Hematopoietic multipotent progenitor cell (in vitro differentiated cells): ENCODE data around the gene COL21A1. TPM values are rescaled to one million over a fixed set of nuclear protein-coding genes. Genes with fewer than 3 reads are reported as not detected.

ENCODE experiments used
- DNase-seq, 3 donors: peaks; one replicate each; pipeline ENCODE4 v3.0.0-alpha.2; 2011 to 2015; ENCODE audit warnings: low read depth in 2 of 3, low spot score in 2 of 3
- total RNA-seq: library from RNA; depleted of rRNA; stranded (reverse); fragments of >200 nt; gene quantifications from one replicate; pipeline ENCODE4 v1.2.3, GENCODE V29; 2012

COL21A1 gene
- total RNA-seq, 1 donor: not detected

DNA sequence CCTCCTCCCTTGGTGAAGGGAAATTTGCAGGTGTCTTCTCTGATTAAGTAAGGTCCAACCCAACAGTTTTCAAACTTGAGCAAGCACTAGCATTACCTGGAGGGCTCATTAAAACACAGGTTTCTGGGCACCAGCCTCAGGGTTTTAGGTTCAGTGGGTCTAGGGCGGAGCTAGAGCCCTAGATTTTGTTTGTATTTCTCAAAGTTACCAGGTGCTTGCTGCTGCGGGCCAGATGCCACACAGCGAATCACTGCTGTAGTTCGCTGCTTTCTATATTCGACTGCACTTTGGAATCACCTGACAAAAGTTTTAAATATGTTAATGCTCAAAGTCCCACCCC is 869 bp downstream of the COL21A1 start:
- no peak for DNase-seq

DNA sequence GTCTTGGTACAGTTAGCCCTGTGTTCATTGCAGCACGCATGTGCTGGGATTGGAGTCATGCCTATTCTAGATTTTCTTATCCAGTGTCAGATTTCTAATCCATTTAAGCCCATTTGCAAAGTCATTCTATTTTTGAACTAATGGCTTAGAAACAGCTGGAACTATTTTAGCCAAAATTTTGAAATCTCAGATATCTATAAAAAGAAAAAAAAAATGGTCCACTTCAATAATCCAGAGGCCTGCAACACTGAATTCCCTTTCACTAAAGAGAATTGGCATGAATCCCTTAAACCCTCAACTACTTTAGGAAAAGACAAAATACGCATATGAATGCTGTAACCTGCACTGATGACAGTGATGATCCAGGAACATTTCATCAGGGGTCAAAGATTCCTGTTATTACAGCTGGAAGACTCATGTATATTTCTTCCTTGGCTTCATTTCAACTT is 1.5 kb downstream of the COL21A1 start:
- DNase-seq: no peak

DNA sequence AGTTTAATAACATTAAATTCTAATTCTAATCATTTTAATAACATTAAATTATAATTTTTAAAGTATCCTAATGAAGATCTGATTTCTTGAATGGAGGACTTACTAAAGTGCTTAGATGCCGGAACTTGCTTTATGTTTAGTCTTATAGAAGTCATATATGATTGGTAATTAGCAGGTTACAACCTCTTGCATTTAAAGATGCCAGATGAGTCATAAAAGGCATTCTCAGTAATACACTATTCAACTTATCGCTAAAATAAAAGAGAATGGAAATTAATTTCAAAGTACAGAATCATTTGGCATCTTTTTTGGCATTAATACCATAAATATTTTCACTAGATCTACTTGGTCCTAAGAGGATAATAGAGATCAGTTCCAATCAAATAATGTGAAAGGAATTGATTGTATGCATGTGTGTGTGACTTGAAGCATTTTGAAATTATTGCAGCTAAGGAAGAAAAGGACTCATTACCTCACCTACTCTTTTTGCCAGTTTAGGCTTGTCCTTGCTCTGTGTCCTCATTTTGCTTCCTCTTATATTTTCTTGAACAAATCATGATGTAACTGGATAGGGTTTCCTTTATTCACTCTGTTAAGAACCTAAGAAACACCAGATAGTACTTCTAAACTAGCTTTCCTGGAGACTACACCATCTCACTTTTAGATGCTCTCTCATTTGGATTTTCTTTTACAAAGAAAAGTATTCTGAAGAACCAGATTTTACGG is 2.7 kb downstream of the COL21A1 start:
- DNase-seq: no peak

DNA sequence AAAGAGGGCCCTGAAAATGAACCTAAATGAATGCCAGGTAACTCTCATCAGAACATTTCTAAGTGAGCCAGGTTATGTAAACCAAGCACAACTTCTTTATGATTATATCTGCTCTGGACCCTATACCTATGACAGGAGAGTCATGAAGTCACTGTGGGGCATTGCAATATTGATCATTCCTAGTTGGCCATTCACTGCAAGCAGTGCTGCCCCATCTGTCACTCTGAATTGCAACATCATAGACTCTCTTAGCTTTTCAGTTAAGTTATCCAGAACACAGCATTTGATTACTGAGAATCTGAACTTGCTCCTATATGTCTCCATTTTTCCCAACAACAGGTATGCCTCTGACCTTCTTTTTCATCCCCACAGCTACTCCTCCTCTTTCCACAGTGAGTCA is 3.3 kb downstream of the COL21A1 start:
- DNase-seq: no peak

DNA sequence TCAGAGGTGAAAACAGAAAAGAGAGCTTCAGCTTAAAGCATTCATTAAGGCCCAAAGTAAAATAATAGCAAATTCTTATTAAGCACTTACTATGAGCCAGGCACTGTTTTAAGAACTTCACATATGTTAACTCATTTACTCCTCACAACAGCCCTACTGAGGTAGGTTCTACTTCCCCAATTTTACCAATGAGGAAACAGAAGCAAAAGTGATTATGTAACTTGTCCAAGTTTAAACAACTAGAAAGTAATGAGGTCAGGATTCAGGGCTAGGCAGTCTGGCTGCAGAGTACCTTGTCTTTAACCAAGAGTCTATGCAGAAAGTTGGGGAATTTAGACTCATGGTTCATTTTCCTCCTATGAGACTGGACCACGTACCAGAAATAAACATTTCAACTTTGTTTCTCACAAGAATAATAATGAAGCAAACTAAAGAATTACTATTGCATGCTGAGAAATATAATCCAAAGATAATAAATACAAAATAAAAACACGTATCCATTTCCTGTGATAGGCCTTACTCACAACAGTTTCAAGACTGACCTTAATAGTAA is 3.8 kb downstream of the COL21A1 start:
- peak in 1 of 3 donors; percentile 37 for DNase-seq

DNA sequence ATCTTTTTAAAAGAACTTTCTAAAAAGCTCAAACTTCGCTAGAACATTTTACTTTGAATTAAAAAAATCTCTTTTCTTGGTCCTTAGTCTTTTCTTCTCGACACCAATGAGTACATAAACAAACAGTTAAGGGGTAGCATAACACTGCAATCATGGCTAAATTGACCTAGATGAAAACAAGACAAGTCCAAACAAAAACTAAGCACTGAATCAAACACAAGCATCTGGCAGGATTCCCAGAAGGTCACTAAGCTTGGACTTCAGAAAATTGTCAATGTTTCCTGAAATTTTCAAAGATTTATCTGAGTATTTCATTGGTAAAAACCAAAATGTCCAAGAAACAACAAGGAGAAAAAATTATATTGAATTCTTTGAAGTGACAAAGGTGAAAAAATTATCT is 5.0 kb downstream of the COL21A1 start:
- no peak for DNase-seq

DNA sequence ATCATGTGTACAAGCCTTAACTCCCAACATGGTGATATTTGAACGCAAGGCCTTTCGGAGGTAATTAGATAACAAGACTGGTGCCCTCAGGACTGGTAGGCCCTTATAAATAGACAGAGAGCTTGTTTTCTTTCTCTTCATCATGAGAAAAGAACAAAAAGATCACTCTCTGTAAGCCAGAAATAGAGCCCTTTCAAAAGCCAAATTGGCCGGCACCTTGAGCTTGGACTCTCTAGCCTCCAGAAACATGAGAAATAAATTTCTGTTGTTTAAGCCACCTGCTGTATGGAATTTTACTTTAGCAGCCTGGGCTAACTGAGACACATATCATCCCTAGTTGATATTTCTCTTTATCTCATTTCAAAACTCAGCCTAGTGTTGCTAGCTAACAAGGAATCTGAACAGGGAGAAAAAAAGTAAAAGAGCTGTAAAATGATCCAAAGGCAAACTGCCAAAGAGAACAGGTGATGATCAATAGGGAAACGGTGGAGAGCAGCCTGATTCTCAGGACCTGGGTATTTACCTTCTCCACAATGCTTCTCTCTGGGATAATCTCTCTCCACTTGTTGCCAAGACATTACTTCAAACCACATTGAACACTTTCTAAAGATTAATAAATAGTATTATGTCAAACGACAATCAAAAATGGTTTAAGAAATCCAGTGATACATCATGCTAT is 6.1 kb downstream of the COL21A1 start:
- no peak for DNase-seq

DNA sequence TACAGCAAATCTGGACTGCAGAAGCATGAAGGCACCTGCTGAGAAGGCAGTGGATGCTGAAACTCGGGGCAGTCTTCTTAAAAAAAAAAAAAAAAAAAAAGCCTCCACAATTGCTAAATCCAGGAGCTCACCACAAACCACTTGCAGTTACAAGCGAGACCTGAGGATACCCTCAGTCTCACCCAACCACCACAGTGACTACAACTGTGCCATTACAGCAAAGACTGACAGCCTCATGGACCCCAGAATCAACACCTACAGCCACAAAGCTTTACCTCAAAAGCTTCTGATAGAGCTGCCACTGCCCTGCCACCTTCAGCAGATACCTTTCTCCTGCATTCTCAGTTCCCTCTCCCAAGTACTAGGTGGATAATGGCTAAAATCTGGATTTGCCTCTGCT is 9.0 kb downstream of the COL21A1 start:
- no peak for DNase-seq

DNA sequence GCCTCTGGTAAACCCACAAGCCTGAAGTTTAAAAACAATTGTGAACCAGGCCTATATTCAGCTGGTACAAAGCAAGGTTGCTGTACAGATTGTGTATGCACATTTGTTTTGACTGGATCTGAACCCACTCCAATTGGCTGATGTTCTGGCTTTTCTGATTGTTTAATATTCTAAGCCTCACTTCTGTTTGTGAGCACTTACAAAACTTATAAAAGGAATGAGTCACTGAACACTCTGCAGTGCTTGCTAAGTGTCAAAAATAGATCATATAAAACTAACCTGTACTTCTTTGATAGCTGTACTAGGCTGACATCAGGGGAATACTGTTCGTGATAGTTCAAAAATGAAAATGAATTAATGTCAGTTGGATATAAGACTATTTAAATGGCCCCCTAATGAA is 12.1 kb downstream of the COL21A1 start:
- DNase-seq: no peak

DNA sequence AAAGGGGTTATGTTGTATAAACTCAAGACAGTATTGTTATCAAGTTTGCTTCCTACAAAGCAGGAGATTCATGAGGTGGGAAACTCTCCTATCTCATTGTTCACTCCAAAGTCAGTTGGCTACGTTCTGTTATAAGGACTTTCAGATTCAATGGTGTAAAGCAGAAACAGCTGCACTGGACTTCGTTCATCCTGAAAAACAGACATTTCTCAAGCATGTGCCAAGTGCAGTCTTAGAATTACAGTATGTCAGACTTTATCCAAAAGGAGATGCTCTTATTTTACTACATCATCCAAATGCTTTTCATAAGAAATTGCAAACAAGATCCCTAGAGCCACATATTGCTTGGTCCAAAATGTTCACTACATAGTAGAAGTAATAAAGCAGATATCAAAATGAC is 14.9 kb downstream of the COL21A1 start:
- DNase-seq: no peak

DNA sequence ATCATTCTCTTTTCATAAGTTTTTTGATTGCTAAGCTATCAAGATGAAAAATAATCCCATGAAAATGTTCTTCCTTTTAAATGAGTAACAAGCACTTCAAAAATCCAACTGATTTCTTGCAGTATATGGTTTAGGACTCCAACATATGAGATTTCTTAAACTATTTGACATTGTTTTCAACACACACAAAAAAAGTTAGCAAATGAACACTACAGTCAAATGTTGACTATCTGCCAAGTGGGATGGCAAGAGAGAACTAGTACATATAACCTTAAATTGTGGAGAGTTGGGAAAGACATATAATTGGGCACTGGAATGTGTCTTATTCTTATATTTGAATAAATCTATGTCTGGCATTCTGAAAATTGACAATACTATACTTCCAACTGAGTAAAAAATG is 15.6 kb downstream of the COL21A1 start:
- DNase-seq: no peak

DNA sequence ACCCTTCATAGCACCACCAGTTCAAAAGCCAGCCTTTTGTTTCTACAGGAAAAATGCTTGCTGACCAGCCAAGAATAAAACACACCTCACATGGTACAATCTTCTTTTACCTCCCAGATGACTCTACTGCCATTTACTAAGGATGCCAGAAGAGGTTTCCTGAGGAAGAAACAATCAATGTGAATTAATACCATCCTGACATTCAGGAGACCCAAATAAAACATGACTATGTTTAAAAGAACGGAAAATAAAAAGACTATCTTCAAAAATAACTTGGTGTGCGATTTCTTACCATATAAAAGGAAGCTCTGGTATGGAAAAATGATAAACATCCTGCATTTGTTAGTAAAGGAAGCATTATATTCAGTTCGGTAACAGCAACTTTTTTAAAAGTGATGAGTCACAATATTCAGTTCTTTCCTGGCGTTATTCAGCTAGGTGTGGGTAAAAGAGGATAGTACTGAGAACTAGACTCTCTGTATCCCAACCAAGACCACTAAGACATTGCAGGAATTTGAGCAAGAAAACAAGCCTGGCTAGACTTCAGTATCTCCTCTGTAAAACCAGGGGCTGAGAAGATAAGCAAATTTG is 16.3 kb downstream of the COL21A1 start:
- no peak for DNase-seq

DNA sequence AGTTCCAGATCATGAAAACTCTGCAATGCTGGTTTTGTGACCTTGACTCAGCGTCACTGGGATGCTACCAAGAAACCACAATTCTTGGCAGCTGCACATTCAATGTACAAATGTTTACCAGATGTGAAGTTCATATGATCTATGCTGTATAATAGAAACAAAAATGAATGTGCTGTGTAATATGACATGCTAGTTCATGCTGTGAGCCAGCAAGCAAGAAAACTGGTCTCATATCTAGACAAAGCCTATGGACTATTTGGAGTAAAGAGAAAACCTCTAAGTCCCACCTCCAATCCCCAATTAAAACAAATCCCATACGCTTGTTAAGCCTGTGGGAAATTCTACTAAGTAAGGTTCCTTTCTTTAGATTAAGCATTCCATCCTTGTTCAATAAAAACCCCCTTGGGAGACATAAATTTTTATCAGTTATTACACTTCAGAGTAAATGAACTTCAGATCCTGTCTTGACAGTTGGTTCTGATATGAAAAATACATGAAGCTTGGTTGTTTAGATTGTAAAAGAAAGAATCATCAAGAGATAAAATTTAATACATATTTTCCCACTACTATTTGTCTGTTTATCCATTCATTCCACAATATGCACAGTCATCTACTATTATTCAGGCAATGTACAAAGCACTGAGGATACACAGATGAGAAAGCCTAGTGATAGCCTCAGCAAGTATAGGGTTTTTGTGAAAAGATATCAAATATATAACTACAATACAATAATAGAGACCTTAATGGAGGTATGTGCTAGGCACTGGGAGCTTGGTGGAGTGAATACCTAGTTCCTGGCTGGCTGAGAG is 20.1 kb downstream of the COL21A1 start:
- DNase-seq: no peak

DNA sequence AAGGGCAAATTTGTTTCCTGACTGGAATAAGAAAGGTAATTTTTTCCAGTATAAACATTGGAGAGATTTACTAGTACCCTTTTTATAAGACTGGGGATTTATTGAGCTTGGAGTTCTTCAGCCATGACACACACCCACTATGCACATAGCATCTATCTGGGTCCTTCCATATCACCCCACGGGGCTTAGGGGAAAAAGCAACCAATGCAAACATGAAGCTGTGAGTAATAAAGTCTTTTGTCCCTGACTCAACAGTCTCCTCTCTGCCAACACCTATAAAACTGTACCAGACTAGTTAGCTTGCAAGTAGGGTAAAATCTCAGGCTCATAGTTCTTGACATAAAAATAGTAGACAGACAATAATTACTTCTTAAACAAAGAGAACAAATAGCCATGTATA is 23.4 kb downstream of the COL21A1 start:
- no peak for DNase-seq

DNA sequence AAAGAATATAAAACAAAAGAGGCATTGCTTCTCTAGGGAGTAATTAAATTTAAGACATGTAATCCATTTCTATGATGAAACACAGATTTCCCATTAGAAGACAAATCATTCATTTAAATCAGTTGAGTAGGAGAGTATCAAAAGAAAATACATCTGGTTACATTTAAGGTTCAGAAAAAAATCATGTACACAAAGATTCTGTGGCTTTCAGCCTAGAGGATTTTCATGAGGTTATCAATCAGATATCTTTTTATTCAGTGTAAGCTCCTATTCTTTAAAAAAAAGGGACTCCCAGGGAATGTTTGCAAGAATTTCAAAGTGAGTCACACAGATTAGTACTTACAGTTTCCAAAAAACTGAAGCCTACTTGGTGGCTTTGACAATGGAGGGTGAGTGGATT is 24.9 kb downstream of the COL21A1 start:
- DNase-seq: no peak

DNA sequence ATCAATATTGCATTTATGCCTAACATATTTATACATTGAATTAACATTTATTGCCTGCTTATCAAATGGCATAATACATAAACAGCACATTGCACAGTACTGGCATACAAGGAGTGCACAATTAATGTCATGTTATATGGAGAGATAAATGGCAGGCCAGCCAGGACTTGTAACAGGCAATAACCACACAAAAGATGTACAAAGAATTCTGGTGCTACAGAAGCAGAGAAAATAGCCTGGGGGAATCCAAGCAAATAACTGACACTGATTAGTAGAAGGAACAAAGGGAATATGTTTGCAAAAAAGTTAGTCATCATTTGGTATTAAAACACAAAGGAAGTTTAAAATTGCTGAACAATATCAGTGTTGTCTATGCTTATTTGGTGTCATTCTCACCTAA is 27.3 kb downstream of the COL21A1 start:
- no peak for DNase-seq

DNA sequence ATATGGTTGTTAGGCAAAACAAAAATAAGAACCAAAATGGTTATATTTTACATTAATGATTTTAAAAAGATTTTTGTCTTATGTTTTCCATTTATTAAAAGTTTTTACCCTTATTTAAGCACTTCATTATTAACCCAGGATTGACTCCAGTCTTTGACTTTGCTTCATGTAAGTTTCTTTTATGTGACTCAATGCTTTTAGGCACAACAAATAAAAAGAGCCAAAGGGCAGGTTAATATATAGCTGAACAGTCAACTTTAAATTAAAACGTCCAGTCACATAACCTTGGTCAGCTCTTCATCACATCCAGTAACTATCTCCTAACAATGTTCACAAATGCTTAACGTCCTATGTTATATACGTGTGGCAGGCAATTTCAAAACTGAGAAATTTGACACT is 32.7 kb downstream of the COL21A1 start:
- DNase-seq: no peak

DNA sequence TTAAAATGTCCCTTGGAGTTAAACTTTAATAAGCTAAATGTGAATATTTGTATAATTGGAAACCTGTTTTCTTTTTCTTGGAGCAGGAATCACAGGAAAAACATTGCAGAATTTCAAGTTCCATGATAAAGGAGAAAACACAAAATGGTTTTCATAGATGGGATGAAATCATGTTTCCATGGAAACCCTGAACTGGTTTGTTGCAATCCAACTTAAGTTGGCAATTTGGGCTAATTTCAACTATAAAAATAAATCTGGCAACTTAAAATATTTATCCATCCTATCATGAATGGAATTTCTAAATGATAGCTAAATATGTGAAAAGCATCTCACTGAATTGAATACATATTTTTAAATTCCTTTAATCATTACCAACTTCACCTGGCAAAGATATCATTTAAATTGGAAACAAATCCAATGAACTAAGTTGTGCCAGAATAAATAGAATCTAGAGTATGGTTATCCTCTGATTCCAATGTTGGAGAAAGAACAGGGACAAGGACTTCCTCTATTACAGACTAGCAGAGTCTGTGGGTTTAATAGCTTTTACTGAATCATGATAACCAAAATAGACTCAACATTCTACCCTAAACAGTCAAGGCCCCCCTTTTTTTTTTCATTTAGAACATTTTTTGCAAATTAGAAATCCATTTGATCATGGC is 33.2 kb downstream of the COL21A1 start:
- no peak for DNase-seq

DNA sequence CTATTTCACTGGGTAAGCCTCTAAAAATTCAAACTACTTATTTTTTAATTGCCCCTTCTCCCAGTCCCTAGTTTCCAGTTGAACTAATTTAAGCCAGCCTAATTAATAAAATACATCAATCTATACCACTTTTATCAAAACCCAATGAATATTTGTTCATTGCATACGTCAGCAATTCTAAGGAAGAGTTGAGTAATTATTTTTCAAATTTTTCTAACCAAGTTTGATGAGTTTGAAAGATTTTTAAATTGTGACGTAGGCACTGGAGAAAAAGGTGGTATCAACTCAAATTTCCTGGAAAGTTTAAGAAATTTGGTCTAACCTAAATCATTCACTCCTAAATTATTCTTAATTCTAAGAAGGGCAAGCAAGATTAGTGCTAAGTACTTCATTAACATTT is 35.7 kb downstream of the COL21A1 start:
- DNase-seq: no peak

DNA sequence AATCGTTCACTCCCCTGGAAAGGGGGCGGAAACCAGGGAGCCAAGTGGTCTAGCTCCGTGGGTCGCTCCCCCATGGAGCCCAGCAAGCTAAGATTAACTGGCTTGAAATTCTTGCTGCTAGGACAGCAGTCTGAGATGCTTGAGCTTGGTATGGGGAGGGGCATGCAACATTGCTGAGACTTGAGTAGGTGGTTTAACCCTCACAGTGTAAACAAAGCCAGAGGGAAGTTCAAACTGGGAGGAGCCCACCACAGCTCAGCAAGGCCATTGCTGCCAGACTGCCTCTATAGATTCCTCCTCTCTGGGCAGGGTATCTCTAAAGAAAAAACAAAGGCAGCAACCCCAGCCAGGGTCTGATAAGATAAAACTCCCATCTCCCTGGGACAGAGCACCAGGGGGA is 43.2 kb downstream of the COL21A1 start:
- no peak for DNase-seq

DNA sequence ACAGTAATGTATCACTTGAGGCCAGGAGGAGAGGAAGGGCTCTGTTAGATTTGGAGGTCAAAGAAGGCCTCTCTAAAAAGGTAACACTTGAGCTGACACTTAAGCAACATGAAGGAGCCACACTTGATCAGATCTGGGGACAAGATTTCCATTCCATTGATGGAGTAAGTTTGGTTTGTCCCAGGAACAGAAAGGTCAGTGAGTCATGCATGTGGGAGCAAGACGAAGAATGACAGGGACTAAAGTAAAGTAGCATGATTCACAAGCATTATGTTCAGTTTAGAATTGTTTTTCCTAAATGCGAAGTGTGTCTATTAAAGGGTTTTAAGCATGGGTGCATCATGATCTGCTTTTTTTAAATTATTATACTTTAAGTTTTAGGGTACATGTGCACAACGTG is 47.4 kb downstream of the COL21A1 start:
- no peak for DNase-seq
